ENCODE measurements around the gene SNAP25.

Gene SNAP25

GRCh38 chr20:10307359-10307735, 88.7 kb downstream of the SNAP25 start:
- DNase-seq, result no peak

GRCh38 chr20:10308652-10309051, 90.0 kb downstream of the SNAP25 start:
- no peak for DNase-seq

- DNase-seq, result no peak
Observed at GRCh38 chr20:10309326-10309725, 90.7 kb downstream of the SNAP25 start.

GRCh38 chr20:10312111-10312510, 93.5 kb downstream of the SNAP25 start:
- DNase-seq, result no peak

GRCh38 chr20:10313215-10313614, 94.6 kb downstream of the SNAP25 start:
- DNase-seq, result no peak

- DNase-seq, result no peak
Observed at GRCh38 chr20:10313701-10314100, 95.1 kb downstream of the SNAP25 start.

- no peak for DNase-seq
Observed at GRCh38 chr20:10314198-10314597, 95.6 kb downstream of the SNAP25 start.

- no peak for DNase-seq
Observed at GRCh38 chr20:10315138-10315537, 96.5 kb downstream of the SNAP25 start.

- DNase-seq, result no peak
Observed at GRCh38 chr20:10316582-10316981, 98.0 kb downstream of the SNAP25 start.

GRCh38 chr20:10318291-10319024, 99.8 kb downstream of the SNAP25 start:
- DNase-seq, result no peak

- DNase-seq, result no peak
Observed at GRCh38 chr20:10319855-10320254, 101.2 kb downstream of the SNAP25 start.

GRCh38 chr20:10321138-10321717, 102.6 kb downstream of the SNAP25 start:
- DNase-seq, result no peak

- no peak for DNase-seq
Observed at GRCh38 chr20:10322073-10323012, 103.7 kb downstream of the SNAP25 start.

- no peak for DNase-seq
Observed at GRCh38 chr20:10323729-10324128, 105.1 kb downstream of the SNAP25 start.

- DNase-seq, result no peak
Observed at GRCh38 chr20:10324198-10324847, 105.7 kb downstream of the SNAP25 start.

- no peak for DNase-seq
Observed at GRCh38 chr20:10328897-10329255, 110.2 kb downstream of the SNAP25 start.

- DNase-seq, result no peak
Observed at GRCh38 chr20:10329387-10330005, 110.9 kb downstream of the SNAP25 start.

- DNase-seq, result no peak
Observed at GRCh38 chr20:10330071-10330470, 111.4 kb downstream of the SNAP25 start.

GRCh38 chr20:10332656-10333415, 114.2 kb downstream of the SNAP25 start:
- no peak for DNase-seq

- DNase-seq, result no peak
Observed at GRCh38 chr20:10336959-10337729, 118.5 kb downstream of the SNAP25 start.
